H1 (cell line): Measurements from ENCODE around the gene DOCK10. TPM values are rescaled to one million over a fixed set of nuclear protein-coding genes. Genes with fewer than 3 reads are reported as not detected.

Source experiments
- CBX5 ChIP-seq: fragments of 300-800, 300-1000 bp; sonication (generic); IDR thresholded peaks from 2 replicates; pipeline ENCODE4 v1.7.1; 2016; ENCODE audit warnings: antibody characterized with exemption, low read length, low read depth
- RNF2 ChIP-seq: fragments of 200-900, 300-1000 bp; sonication (generic); IDR thresholded peaks from 2 replicates; pipeline ENCODE4 v1.7.1; 2016; ENCODE audit warnings: borderline replicate concordance, low read depth, mild to moderate bottlenecking, antibody characterized with exemption, low read length; ENCODE audit not compliant: poor library complexity, severe bottlenecking; ENCODE audit errors: missing control alignments
- SIX5 ChIP-seq: IDR thresholded peaks from 2 replicates; pipeline ENCODE4 v1.6.1; 2011; ENCODE audit warnings: mild to moderate bottlenecking, low read depth, low read length
- TBP ChIP-seq: IDR thresholded peaks from 2 replicates; pipeline ENCODE4 v1.6.1; 2011; ENCODE audit warnings: low read depth, low read length, improper control_type of control experiment
- polyA plus RNA-seq, 7 experiments: library from polyadenylated mRNA; depleted of rRNA in 3 of 7; stranded (reverse) in 5 of 7; unstranded in 2 of 7; fragments of >200 nt in 5 of 7; fragments of 200-250 nt in 2 of 7; gene quantifications; 1 replicate in 5 of 7; 2 replicates in 1 of 7; 4 replicates in 1 of 7; pipeline versions ENCODE4 v1.2.1 to v1.2.3, GENCODE V29; 2011 to 2013; ENCODE audit warnings: missing spikeins in 2 of 7, mixed read lengths in 2 of 7
- total RNA-seq: library from RNA; stranded (reverse); fragmentation: NEBNext Ultra II Directional; extraction: Animal tissue kit (Norgen Biotek cat#: 25700); gene quantifications from 2 replicates; pipeline ENCODE4 v1.2.1, GENCODE V29; 2021

The DOCK10 gene
- total and polyA plus RNA-seq, 2 of the 8 experiments (the other 6 are each of a cell fraction or from before 2014, with no cell fraction given) = 0.33 to 1.6 TPM

DNA sequence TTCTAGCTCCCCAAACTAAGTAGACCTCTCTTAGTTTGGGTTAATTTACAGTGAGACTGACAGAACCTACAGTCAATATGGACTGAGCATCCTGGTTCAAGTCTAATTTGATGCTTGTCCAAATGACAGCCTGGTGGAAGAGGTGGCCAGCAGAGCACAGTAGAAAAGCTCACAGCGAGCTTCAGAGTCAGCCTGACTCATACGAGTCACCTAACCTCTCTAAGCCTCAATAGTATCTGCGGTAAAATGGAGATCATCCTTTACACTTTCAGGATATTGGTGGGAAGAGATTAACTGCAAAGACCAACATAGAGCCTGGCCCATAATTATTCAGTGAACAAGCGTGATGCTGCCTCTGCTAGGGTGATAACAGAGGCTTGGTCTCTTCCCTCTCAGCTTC is 54.5 kb downstream of the DOCK10 start (continued):
- TF ChIP-seq SIX5 (no peak), RNF2 (no peak), CBX5 (no peak), TBP (no peak)
- TF ChIP-seq, all 59 proteins: peak for 0
